Measurements from ENCODE around the gene KIF13A.

DNA sequence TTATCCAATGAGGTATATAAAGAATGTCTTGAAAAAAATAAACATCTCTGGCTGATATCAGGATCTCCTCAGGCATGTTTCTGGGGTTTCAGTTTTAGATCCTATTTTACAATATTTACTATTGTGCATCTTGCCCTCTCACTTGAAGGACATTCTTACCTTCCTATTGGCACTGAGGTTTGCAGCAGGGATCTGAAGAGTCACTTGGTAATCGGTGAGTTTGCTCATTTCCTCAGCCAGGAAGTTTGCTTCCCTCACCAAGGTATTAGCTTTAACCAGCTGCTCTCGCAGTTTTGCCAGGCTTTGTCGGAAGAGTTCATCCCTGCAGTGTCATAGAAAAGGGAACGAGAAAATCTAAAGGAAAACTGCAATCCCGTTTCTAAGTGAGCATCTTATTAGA is 178.8 kb downstream of the KIF13A start:
- TF ChIP-seq EZH2phosphoT487 (IDR thresholded peaks at IDR 0.05; ENCODE audit: low read depth), result no peak
- TF ChIP-seq, protein P1, sequence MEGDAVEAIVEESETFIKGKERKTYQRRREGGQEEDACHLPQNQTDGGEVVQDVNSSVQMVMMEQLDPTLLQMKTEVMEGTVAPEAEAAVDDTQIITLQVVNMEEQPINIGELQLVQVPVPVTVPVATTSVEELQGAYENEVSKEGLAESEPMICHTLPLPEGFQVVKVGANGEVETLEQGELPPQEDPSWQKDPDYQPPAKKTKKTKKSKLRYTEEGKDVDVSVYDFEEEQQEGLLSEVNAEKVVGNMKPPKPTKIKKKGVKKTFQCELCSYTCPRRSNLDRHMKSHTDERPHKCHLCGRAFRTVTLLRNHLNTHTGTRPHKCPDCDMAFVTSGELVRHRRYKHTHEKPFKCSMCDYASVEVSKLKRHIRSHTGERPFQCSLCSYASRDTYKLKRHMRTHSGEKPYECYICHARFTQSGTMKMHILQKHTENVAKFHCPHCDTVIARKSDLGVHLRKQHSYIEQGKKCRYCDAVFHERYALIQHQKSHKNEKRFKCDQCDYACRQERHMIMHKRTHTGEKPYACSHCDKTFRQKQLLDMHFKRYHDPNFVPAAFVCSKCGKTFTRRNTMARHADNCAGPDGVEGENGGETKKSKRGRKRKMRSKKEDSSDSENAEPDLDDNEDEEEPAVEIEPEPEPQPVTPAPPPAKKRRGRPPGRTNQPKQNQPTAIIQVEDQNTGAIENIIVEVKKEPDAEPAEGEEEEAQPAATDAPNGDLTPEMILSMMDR (IDR thresholded peaks at IDR 0.05; ENCODE audit: low read depth, low read length), result no peak
